ENCODE measurements around the gene CELA1.
"Not testable (repeated sequence)": the region's sequence is repeated elsewhere in the genome, so short reads cannot be mapped to it uniquely, and the experiment has no call there.

The CELA1 gene

GRCh38 chr12:51307655-51308593 is 38.6 kb downstream of the CELA1 start:
- DNase-seq = no peak

- no peak for DNase-seq
Observed at GRCh38 chr12:51306507-51306906, 40.0 kb downstream of the CELA1 start.

- not testable (repeated sequence) for DNase-seq
Observed at GRCh38 chr12:51300768-51301167, 45.7 kb downstream of the CELA1 start.

GRCh38 chr12:51295651-51296050 is 50.8 kb downstream of the CELA1 start:
- no peak for DNase-seq

- DNase-seq = not testable (repeated sequence)
Observed at GRCh38 chr12:51294097-51294496, 52.4 kb downstream of the CELA1 start.

- DNase-seq = no peak
Observed at GRCh38 chr12:51293696-51294095, 52.8 kb downstream of the CELA1 start.

- DNase-seq = not testable (repeated sequence)
Observed at GRCh38 chr12:51291603-51292513, 54.6 kb downstream of the CELA1 start.

GRCh38 chr12:51285843-51286242 is 60.6 kb downstream of the CELA1 start:
- no peak for DNase-seq

- no peak for DNase-seq
Observed at GRCh38 chr12:51281202-51281924, 65.1 kb downstream of the CELA1 start.

All from activated T-cell treated with anti-CD3 and anti-CD28 coated beads, Interleukin-2, amount 50 U/mL, for 48 hours (primary cell).